ENCODE measurements around the gene PAX7.

PAX7 gene

DNA sequence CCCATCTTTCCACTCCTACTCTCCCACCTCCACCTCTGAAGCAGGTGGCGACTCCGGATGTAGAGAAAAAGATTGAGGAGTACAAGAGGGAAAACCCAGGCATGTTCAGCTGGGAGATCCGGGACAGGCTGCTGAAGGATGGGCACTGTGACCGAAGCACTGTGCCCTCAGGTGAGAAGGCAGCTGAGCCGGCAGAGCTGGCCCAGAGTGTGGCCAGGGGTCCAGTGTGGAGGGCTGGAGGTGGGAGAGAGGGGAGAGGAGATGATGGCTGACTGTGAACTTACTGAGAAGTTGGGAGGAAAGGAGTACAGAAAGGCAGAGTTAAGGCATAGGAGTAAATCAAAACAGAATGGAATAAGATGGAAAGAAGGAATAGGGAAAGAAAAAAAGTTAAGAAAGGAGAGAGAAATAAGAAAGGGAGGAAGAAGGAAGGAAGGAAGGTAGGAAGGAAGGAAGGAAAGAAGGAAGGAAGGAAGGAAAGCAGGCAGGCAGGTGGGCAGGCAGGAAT, 4.5 kb downstream of the PAX7 start:
- H3K27ac ChIP-seq, result no peak overlapping the region
- TF ChIP-seq, protein P1, sequence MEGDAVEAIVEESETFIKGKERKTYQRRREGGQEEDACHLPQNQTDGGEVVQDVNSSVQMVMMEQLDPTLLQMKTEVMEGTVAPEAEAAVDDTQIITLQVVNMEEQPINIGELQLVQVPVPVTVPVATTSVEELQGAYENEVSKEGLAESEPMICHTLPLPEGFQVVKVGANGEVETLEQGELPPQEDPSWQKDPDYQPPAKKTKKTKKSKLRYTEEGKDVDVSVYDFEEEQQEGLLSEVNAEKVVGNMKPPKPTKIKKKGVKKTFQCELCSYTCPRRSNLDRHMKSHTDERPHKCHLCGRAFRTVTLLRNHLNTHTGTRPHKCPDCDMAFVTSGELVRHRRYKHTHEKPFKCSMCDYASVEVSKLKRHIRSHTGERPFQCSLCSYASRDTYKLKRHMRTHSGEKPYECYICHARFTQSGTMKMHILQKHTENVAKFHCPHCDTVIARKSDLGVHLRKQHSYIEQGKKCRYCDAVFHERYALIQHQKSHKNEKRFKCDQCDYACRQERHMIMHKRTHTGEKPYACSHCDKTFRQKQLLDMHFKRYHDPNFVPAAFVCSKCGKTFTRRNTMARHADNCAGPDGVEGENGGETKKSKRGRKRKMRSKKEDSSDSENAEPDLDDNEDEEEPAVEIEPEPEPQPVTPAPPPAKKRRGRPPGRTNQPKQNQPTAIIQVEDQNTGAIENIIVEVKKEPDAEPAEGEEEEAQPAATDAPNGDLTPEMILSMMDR (conservative IDR thresholded peaks at IDR 0.05), result no peak

DNA sequence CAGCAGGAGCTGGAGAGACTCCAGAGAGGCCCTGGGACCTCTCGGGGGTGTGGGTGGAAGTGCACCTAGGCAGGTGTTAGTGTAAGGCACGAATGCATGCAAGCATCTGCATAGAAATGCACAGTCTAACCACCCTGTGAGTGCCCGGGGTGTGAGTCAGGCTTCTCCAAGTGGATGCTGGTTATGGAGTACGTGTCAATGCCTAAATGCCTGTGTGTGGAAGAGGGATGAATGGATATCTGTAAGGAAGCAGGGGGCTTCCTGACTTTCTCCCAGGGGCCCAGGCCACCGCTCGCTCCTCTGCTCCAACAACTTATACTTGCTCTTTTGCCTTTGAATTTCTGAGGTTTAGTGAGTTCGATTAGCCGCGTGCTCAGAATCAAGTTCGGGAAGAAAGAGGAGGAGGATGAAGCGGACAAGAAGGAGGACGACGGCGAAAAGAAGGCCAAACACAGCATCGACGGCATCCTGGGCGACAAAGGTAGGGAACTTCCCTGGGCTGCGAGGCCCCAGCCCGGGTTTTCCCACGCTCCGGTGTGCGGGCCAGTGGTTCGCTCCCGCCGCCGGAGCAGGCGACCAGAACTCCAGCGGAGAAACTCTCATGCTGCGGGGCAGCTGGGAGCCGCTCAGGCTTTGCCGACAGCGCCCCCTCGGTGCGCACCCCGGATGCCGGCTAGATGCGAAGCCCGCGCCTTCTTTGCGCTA, 5.4 kb downstream of the PAX7 start:
- no peak overlapping the region for H3K27ac ChIP-seq
- TF ChIP-seq, protein P1 (conservative IDR thresholded peaks at IDR 0.05), result no peak

DNA sequence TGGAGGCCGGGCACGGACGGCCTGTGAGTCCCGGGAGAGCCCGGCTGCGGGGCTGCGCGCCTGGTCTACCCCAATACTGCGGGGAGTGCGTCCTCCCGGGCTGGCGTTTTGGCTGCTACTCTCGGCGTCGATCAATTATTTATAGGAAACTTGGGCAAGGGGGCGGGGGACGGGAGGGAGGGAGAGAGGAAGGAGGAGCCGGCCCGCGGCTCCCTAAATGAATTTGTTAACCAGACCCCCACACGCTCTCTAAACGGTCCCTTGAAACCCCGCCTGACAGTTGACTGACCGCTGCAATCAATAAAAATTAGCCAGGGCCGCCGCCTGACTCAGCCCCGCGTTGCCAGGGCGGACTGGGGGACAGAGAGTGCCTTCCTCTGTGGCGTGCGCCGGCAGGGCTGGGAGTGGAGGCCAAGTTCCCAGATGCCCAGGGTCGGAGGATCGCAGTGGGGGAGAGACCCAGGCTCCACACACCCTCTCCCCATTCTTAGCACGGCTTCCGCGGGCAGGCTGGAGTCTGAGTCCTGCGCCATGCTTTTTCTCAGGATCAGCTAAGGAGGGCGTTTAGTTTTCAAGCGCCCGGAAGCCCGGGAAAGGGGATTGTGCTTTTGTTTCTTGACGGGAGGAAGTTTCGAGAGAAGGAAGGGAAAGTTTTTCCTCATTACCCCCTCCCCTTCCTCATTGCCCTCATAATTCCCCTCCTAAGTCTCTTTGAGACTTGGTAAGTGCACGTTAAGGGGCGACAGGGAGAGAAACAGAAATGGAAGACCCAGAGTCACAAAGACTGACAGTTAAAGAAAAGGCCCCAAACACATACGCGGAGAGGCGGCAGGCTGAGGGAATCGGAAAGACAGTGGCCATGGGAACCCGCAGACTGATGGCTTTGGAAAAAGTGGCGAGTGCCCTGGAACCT, 6.2 kb downstream of the PAX7 start:
- H3K27ac ChIP-seq, result no peak overlapping the region
- TF ChIP-seq, protein P1 (conservative IDR thresholded peaks at IDR 0.05), result no peak

DNA sequence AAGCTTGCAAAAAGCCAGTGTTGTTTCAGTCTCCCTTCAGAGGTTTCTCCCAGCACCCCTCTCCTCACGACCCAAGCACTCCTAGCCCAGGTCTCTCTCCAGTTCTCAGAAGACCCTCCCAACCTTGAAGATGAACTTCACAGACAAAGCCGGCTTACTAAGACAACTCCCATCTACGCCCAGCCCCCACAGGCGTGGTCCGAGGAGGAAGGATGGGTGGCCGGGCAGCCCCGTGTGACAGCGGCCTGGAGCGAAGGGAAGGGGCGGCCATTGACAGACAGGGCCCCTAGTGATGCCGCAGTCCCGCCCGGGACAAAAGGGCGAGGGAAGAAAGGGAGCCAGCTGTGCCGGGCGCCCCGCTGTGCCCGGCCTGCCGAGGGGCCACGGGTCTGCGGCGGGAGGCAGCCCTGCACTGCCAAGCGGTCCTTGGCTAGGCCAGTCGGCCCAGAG, 6.9 kb downstream of the PAX7 start:
- H3K27ac ChIP-seq, result no peak overlapping the region
- TF ChIP-seq, protein P1 (conservative IDR thresholded peaks at IDR 0.05), result no peak

DNA sequence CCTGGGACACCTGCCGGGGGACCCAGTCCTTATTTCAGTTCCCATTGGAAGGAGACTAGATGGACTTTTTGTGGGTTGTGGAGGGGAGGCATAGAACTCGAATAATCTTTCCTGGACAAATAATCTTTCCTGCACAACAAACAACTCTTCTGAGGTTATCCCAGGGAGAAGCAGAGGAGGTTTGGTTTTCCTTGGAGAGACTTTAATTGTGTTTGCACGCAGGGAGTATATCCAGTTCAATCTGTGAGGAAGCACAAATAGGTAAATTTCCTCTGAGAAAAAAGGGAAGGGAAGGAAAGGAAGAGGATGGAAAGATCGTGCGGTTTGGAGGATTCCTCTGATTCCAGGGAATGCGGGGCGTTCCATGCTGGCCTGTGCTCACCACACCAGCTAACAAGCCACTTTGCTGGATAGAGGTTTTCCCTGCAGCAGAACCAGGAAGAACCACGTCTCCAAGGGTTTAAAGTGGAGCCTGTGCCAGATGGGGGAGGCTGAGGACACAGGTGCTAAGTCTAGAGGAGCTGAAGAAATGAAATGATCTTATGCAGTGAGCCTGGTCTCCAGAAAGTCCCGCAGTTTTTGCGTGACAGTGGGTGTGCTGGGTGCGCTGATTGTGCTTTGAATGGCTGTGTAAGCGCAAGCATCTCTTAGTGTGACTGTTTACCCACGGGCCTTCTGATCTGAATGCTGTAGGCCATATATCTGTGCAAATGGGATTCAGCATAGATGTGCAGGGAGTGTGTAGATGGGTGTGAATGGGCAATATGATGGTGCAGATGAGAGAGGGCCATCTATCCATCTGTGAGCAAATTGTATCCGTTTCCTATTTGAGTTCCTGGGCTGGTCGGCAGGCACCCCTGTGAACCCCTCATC, 7.6 kb downstream of the PAX7 start:
- no peak overlapping the region for H3K27ac ChIP-seq
- TF ChIP-seq, protein P1 (conservative IDR thresholded peaks at IDR 0.05), result no peak

DNA sequence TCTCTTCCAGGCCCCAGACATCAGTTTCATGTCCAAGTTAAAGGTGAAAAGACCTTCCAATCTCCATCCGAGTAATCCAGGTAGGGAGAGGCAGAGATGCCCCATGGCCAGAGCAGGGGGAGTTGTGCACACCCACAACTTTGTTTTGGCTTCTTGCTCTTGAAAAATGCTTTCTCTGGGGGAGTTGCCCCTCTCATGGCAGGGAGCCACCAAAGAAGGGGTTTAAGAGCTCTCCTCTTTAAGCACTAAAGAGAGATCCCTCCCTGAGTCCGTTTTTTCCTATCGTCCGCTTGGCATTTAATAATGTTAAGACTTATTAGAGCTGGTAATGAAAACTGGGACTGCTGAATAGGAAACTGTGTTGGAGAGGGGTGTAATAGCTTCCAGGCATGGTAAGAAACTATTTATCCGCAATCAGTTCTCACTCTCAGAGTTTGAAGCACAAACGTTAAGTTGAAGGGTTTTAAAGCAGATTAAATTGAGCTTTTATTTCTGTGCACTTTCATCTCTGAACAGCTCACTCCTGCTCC, 8.3 kb downstream of the PAX7 start:
- no peak overlapping the region for H3K27ac ChIP-seq
- TF ChIP-seq, protein P1 (conservative IDR thresholded peaks at IDR 0.05), result no peak

All from VCaP (cell line).